GM18505 (cell line): Measurements from ENCODE around the gene RNU5B-1.

Experiments used
- ATAC-seq: cut with Tn5 transposase; IDR thresholded peaks from one replicate; pipeline ENCODE4 v1.9.1; 2021; ENCODE audit not compliant: unreplicated experiment
- POLR2A ChIP-seq: IDR thresholded peaks from 4 replicates; pipeline ENCODE4 v1.6.1; 2011; ENCODE audit warnings: borderline replicate concordance; ENCODE audit not compliant: insufficient read depth, insufficient read length; ENCODE audit errors: extremely low read depth

The RNU5B-1 gene

DNA sequence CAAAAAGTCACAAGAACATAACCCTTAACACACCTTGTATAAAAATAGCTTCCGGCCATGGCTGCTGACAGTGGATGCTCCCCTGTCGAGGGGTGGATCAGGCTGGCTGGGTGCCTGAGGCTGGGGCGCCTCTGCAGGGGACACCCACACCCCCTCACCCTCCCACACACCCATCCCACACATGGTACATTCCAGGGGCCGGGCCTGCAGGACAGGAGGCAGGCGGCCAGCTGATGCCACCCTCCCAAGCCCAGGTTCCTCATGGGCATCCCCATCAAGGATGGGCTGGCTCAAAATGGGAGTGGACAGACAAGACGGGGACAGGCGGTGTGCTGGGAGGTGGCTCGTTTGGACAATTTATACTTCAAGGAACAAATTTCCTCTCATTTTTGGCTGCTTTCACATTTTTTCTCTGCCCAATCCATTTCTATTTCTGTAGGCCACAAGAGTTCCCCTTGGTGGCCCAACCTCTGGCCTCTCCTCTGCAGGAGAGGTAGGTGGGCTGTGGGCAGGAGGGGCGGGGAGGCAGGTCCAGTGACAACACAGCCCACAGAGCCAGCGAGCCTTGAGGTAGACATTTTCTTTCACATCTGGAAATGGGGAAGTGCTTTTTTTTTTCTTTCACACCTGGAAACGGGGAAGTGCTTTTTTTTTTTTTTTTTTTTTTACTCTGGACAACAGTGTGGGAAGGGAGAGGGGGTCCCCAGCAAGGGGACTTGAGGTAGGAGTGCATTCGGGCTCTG lies 23.3 kb downstream of the RNU5B-1 start:
- no peak for ATAC-seq
- TF ChIP-seq POLR2A: no peak

DNA sequence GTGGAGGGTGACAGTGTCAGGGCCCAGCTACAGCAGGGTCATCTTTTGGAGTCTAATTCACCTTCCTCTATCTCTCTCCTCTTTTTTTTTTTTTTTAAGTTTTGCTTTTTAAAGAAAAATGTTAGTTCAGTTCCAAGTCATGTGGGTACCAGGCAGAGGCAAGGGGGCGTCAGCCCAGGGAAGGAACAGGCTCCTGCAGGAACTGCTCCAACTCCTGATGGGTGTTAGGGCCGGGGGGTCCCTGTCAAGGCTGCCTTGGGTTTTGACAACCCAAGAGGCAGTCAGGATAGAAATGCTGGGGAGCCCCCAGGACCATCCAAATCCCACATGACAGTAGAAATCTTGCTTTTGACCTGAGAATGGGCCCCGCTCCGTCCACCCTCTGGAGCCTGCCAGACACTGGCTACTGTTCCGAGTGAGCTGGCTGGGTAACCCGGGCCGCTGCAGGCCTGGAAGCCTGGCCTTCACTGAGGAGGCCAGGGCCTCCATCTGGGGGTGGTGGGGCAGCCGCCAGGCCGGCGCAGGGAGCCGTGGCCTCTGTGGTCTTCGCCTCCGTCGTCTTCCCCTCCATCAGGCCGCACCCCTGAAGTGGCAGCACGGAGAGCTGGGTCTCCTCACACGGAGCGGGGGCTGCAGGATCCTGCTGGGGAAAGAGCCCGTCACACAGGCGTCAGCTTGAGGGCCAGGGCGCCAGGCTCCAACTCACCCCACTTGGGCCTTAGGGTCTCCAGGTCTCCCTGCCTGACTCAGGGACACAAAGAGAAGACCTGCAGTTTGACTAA lies 24.2 kb downstream of the RNU5B-1 start:
- TF ChIP-seq POLR2A: no peak
- ATAC-seq: no peak

DNA sequence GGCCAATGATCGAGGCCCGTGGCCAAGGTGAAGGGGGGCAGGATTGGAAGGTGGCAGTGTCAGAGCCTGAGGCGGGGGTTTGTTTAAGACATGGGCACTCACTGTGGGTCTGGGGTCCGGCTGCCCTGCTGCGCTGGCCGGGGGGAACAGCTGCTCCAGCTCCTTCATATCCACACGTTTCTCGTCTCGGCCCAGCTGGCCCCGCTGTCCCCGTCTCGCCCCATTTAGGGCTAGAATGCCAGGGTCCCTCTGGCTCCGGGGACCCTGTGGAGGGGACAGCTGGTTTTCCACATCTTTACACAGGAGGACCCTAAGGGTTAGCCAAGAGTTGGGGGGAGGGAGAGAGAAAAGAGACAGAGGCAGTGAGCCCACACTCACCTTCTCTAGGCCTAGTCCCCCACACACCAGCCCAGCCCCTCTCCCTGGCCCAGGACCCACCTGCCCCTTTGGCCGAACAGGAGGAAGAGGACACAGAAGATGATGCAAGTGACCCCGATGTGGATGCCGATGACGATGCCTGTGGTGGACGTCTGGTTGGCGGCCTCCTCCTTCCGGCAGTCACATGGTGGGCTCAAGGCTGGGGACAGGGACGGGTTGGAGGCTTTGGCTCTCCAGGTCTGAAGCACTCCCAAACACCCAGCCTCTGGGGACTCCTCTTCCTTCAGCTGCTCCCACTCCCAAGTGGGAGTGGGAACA lies 25.0 kb downstream of the RNU5B-1 start:
- no peak for ATAC-seq
- TF ChIP-seq POLR2A: no peak

DNA sequence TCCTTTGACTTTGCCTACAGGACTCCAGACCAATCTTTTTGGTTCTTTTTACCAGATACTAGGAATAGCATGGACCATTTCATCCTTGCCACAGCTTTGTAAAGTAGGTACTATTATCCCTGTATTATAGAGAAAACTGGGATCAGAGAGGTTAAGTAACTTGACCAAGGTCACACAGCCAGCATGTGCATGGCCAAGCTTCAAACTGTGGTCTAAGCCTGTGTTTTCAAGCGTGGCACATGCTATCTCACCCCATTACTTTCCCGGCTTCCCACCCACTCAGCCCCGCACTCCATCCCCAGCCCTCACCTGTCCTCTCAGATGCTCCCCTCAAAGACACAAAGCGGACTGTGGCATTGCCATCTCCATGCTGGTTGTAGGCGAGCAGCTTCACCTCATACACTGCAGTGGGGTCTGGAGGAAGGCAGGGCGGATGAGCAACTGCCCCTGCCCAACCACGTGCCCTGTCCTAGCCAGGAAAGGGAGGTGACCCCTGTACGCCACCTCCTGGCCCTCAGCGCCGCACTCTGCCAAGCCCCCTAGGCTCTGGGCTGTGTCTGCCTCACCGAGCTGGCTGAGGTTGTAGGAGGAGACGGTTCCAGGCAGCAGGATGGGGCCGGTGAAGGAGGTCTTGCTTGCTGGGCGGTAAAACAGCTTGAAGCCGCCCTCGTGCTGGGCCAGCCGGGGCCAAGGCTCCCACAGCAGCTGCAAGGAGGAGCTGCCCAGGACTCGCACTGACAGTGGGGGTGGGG lies 25.7 kb downstream of the RNU5B-1 start:
- no peak for ATAC-seq
- TF ChIP-seq POLR2A: no peak

DNA sequence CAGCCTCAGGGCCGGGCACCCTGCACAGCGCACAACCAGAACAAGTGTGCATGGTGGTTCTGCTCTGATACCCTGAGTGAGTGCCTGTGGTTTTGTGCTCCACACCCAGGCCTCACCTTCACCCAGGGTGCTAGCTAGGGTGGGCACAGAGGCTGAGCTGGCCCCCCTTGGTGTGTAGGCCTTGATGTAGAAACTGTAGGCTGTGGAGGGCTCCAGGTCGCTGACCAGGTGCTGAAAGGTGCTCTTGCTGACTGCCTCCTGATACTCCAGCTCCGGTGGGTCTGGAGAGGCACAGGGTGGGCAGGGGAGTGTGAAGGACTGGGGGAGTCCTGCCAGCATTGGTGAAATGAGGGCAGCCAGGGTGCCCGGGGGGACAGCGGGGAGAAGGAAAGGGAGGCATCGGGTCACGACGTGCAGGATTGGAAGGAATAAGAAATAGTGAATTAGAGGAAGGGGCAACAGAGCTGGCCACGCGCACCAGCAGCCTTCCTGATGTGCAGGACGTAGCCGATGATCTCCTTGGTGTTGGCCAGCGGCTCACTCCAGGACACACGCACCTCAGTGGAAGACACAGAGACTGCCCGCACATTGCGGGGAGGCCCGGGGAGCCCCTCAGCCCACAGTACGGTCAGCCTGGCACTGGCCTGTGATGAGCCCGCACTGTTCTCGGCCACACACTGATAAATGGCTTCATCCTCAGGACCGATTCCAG lies 26.6 kb downstream of the RNU5B-1 start:
- ATAC-seq: no peak
- TF ChIP-seq POLR2A: no peak

DNA sequence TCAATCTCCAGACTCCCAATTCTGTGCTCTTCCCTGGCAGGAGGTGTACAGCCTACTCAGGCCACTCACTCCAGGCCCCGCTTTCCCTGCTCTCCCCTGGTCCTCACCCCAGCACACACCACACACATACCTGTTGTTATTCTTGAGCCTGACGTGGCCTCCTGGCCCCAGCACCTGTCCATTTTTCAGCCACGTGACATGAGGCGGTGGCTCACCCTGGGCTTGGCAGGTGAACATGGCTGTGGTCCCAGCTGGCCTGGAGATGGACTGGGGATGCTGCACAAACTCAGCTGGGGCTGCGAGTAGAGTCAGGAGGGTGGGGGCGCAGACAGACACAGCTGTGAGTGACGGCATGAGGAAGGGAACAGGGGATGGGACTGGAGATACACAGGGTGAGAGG lies 27.3 kb downstream of the RNU5B-1 start:
- no peak for ATAC-seq
- TF ChIP-seq POLR2A: no peak

DNA sequence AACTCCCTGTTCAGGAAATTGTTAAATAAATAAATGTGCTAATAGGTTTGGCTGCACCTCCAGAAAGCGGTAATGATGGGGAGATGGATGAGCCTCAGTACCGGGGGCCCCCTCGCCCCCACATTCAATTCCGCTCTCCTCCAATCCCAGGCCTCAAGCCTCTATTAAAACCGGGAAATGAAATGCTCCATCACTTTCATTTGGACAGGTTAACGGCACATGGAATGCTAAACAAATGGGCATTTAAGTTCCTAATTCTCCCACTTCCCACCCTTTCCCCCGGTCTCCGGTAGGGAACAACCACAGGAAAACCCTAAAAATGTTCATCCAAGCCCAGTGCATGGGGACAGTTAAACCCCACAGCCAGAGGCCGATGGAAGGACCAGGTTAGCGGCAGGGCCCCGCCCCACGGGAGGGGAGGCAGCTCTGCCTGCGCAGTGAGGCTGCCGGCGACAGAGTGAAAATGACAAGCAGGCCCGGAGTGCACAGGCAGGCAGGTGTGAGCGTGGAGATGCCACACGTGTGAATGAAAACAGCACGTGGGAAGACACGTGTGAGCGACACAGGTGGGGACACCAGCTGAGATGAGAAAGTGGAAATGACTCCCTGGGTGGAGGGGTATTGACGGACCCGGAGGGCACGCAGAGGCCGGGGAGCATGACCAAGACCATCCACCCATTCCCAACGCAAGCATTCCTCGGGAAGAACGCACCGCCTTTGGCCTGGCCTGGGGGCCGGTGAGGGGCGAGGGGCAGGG lies 28.1 kb downstream of the RNU5B-1 start:
- no peak for TF ChIP-seq POLR2A
- ATAC-seq: no peak

DNA sequence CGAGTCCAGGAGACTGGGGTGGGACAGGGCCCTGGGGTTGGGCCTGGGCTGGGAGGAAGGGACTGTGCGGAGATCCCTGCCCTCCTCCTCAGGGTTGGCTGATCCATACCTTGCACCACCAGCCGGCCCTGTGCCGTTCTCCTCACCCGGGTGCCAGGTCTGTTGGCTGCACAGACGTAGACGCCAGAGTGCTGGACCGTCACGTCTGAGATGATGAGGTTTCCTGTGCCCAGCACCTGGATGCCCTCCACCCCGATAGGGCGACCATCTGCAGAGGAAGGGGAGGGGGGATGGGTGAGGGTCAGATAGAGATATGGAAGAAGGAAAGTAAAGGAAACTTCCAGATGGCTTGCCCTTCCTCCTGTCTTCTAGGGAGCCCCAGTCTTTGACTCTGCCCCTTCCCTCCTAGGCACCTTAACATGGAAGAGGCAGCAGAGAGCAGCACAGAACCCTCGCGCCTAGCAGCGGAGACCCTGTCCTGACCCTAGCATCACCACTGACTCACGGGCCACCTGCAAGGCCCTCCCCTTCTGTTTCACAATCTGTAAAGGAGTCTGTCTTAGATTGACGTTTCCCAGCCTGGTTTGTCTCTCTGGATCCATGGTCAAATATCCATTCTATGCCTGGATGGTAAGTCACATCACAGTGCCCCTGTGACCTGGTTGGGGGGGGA lies 28.8 kb downstream of the RNU5B-1 start:
- no peak for ATAC-seq
- no peak for TF ChIP-seq POLR2A

DNA sequence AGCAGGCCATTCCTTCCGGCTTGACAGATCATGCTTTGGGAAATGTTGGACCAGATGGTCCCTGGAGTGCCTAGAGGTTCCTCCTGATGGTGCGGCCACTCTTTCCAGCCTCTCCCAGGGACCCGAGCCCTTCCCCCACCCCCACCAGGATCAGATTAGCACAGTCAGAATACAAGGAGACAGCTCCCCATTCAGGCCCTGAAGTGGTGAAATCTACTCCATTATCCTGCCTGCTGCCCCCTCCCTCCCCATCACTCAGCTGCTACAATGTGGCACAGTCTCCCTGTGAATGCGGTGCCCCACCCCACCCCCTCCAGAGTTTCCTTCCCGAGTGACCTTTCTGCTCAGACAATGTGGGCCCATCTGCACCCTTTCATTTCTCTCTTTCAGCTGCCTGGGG lies 29.4 kb downstream of the RNU5B-1 start:
- ATAC-seq: no peak
- no peak for TF ChIP-seq POLR2A

DNA sequence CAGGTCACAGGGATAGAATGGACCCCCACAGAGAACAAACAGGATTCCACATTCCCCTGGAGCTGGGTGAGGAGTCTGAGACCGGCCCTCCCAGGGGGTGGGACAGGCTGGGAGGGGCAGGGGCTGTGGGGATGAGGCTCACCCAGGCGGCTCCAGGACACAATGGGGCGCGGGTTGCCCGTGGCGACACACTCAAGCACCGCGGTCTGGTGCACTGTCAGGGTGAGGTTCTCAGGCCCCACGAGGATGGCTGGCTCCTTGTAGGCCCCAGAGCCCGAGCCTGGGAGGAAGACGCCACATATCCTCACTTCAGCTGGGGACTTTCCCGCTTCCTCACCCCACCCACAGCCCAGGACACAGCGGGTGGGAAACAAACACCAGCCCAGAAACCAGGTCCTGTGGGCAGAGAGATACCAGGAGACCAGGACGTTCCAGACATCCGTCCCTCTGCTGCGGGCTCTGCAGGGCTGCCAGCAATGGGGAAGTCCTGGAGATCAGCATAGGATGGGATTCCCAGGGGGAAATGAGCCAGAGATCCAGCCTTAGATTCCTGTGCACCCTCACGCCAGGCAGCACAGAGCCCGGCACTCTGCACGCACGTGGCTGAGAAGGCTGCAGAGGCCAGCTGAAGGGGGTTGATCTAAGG lies 30.2 kb downstream of the RNU5B-1 start:
- ATAC-seq: no peak
- TF ChIP-seq POLR2A: no peak
